CD4-positive, alpha-beta T cell treated with Interferon alpha-2 for 1 hour (primary cell): Measurements from ENCODE around the gene PRKD2.

Source experiments
- DNase-seq, 2 donors: peaks; one replicate each; pipeline ENCODE4 v3.0.0-alpha.2; 2020 to 2022

Gene PRKD2

DNA sequence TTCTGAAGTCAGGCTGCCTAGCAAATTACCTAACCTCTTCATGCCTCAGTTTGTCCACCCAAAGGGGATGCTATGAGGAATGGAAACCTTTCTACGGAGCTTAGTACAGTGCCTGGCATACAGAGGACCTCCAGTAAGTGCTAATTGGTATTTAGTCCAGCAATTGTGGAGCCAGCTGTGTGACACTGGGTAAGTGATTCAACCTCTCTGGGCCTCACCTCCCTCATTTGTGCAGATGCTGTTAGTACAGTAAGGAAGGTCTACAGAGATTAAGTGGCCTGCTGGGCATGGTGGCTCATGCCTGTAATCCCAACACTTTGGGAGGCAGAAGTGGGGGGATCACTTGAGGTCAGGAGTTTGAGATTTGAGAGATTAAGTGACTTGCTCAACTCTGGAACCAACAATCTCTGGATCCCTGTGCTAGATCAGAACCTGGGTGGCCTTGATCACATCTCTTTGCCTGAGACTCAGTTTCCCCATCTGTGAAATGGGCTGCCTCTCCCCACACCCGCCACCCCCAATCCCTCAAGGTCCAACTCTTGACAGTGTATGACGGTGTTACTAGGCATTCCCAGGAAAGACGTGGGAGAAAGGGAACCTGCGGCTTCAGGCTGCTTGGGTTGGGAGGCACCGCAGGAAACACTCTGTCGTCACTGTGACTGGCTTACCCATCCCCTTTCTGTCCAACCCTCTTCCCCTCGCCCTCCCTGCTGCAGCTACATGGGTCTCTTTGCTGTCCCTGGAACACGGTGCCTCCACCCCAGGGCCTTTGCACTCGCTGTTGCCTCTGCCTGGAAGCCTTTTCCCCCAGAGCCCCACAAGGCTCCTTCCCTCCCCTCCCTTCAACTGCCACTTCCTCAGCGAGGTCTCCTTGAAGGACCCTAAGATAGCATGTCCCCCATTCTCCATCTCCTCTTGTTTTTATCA, 18.3 kb downstream of the PRKD2 start:
- no peak for DNase-seq

DNA sequence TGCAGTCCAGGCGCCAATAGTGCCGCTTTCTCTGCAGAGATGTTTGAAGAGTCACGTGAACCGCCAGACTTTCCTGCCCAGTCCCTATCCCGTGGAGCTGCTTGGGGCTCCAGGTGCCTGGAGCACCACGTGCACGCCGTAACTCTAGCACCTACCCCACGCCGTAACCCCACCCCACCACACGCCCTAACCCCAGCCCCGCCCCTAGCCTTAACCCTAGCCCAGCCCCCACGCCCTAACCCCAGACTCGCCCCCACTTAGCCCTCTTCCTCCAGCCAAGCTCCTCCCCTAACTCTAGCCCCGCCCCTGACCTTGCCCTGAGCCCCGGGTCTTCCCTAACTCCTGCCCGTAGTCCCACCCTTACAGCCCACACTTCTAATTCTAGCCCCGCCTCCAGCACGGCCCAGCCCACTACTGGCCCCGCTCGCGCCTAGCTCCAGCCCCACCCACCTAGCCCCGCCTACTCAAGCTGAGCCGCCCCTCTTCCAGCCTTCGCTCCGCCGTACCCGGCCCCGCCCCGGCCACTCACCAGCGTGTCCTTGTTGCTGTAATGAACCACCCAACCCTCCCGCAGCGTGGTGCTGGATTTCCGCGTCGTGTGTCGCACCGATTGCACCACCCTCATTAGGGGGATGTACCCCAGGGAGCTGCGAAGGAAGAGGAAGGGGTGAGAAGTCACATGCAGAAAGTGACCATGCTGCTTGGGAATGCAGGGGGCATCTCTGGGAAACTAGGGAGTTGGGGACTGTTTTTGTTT, 19.5 kb downstream of the PRKD2 start:
- DNase-seq, result peak in 1 of 2 donors; percentile 19

DNA sequence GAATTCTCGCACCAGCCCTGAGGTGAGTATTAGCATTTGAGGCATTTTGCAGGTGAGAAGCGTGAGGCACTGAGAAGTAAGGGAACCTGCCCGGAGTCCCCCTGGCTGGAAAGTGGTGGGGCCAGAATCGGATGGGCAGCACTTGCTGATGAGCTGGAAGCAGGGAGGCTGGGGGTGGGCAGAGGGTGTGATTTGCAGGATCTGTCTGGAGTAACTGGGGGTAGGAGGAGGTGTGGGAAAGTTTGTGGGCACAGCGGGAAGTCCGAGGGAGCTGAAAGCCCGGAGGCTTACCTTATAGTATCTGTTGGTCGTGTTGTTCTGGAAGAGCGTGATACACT, 20.1 kb downstream of the PRKD2 start:
- no peak for DNase-seq

DNA sequence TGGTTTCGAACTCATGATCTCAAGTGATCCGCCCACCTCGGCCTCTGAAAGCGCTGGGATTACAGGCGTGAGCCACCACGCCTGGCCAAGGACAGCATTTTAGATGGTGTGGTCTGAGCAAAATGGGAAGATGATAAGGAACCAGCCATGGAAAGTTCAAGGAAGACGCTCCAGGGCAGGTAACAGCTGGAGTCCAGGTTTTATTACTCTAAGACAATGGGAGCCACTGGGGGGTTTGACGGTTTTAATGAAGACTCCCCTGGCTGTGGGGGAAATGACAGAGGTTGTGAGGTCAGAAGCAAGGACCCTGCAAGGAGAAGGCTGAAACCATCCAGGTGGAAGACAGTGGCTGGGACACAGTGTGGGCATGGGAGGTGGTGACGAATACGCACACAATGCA, 20.9 kb downstream of the PRKD2 start:
- DNase-seq, result no peak

- no peak for DNase-seq
Observed at GRCh38 chr19:46693760-46694159, 23.2 kb downstream of the PRKD2 start.

- no peak for DNase-seq
Observed at GRCh38 chr19:46692918-46693722, 23.8 kb downstream of the PRKD2 start.

GRCh38 chr19:46691948-46692347, 25.0 kb downstream of the PRKD2 start:
- no peak for DNase-seq

- no peak for DNase-seq
Observed at GRCh38 chr19:46691104-46691503, 25.8 kb downstream of the PRKD2 start.

GRCh38 chr19:46689358-46689757, 27.6 kb downstream of the PRKD2 start:
- no peak for DNase-seq

DNA sequence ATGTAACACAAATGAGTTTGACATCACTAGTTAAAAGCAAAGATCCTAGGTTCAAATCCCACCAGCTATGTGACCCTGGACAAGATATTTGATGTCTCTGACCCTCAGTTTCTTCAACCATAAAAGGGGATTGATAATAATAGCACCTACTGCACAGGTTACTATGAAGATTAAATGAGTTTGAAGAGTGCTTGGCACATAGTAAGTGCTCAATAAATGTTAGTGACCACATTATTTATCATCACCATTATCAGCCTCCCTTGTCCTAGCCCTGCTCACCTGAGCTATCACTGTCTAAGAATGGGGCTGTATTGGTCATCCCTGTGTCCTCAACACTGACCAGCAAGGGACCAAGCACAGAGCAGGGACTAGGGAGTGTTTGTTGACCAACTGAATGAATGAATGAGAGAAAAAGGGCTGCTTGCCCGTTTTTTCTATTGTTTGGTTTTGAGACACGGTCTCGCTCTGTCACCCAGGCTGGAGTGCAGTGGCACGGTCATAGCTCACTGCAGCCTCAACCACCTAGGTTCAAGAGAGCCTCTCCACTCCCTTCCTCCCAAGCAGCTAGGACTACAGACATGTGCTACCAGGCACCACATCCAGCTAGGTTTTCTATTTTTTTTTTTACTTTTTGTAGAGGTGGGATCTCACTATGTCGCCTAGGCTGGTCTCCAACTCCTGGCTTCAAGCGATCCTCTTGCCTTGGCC, 29.3 kb downstream of the PRKD2 start:
- no peak for DNase-seq

DNA sequence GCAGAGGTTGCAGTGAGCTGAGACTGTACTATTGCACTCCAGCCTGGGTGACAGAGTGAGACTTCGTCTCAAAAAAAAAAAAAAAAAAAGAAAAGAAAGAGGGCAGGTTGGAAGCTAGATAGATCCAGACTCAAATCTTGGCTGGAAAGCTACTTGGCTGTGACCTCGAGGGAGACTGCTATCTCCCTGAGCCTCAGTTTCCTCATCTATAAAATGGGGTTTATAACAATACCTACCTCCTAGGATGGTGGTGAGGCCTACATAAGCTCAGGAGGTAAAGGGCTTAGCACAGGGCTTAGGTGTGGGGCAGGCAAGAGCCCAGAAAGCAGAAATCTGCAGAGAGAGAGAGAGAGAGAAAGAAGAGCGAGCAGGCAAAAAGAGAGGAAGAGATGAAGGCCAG, 31.7 kb downstream of the PRKD2 start:
- no peak for DNase-seq

DNA sequence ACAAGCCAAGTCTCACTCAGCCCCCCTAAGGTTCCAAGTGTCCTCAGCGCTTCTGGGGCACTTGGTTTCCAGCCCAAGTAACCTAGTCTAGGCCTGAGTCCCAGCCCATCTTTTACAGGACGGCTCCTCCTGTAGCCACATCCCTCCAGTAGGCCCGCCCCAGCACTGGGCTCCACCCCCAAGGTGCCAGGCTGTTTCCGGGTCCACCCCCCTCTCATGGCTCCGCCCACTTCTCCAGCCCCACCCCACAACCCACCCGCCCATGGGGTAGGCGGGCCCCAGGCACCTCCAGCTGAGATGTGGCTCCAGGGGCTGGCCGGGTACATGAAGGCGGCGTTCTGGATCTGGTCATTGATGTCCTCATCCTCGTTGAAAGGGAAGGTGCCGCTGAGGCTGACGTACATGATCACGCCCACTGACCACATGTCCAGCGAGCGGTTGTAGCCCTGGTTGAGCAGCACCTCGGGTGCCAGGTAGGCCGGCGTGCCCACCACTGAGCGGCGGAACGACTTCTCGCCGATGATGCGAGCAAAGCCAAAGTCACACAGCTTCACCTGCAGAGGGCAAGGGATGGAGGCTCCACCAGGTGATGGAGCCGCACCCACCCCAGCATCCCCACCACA, 38.7 kb downstream of the PRKD2 start:
- DNase-seq, result peak; percentile 66 to 75

DNA sequence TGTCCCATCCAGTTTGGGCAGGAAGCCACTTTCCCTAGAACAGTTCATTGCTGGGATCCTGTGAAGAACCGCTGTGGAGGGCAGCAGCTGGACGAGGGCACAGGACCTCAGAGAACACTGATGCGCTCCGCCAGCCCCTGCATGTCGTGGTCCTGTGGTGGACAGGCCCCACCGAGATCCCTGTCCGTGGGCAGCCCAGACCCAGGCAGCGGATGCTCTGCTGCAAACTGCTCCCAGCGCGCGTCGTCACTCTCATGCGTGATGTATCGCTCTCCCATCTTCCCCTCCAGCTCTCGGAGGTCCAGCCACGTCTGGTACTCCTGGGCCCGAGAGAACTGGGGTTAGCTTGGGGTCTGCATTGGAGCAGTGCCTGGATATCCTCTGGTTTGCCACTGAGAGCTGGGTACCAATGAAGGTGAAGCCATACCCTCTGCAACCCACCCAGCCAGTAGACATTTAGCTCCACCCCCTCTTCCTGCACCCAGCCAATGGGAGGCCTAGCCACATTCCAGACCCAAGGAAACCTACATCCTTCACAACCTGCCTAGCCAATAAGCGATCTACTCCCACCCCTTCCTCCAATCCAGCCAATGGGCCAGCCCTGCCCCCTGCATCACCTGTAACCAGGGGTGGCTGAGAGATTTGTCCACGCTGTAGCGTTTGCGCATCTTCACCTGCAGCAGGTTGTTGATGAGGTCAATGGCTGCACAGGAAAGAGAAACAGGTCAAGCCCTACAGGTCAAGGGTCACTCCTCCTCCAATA, 42.3 kb downstream of the PRKD2 start:
- DNase-seq, result no peak

DNA sequence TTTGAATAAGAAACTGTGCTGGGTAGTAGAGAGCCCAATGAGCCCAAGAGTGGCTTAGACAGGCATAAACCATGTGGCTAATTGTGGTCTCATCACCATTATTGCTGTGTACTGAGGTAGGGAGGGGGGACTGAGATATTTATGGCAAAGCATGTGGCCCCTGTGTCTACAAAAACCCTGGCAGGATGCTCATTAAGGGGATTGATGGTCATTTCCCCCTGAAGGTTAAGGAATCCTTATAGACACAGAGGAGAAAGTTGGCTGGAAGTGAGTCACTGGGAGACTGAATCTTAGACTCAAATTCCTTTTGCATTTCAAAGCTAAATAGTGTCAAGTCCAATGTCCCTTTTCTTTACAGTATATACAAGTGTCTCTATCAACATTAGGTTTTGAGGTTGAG, 46.1 kb downstream of the PRKD2 start:
- DNase-seq, result no peak

GRCh38 chr19:46668662-46669061, 48.3 kb downstream of the PRKD2 start:
- no peak for DNase-seq

- no peak for DNase-seq
Observed at GRCh38 chr19:46665072-46665471, 51.8 kb downstream of the PRKD2 start.

GRCh38 chr19:46661735-46662592, 55.0 kb downstream of the PRKD2 start:
- DNase-seq, result peak; percentile 81 to 82

- DNase-seq, result peak; percentile 100
Observed at GRCh38 chr19:46661020-46661731, 55.7 kb downstream of the PRKD2 start, which contains the start of gene DACT3. Gene DACT3 (minus strand): TSS chr19:46661182. CDS start chr19:46661064, 118 bp downstream.

GRCh38 chr19:46660551-46661019, 56.3 kb downstream of the PRKD2 start:
- DNase-seq, result peak in 1 of 2 donors; percentile 21
